ENCODE data around the gene ADGRF4.

The ADGRF4 gene

GRCh38 chr6:47671777-47672176, 26.6 kb upstream of the ADGRF4 start:
- no peak overlapping the region for H3K4me3 ChIP-seq (ENCODE audit: low read length)
- H3K27me3 ChIP-seq (ENCODE audit: control insufficient read depth, insufficient read depth, low read length) = no peaks in the 10 kb centered on the region
- no peak overlapping the region for H3K9ac ChIP-seq (ENCODE audit: low read length)
- H3K36me3 ChIP-seq (ENCODE audit: control insufficient read depth, insufficient read depth, low read length) = no peaks in the 10 kb centered on the region
- H3K9me3 ChIP-seq (ENCODE audit: control insufficient read depth, low read length) = no peaks in the 10 kb centered on the region
- peaks cover 5% of the 10 kb centered on the region for H3K4me1 ChIP-seq (ENCODE audit: control insufficient read depth, insufficient read depth, low read length)

GRCh38 chr6:47672816-47673215, 25.6 kb upstream of the ADGRF4 start:
- no peaks in the 10 kb centered on the region for H3K36me3 ChIP-seq (ENCODE audit: control insufficient read depth, insufficient read depth, low read length)
- H3K9me3 ChIP-seq (ENCODE audit: control insufficient read depth, low read length) = no peaks in the 10 kb centered on the region
- H3K27me3 ChIP-seq (ENCODE audit: control insufficient read depth, insufficient read depth, low read length) = no peaks in the 10 kb centered on the region
- no peak overlapping the region for H3K4me3 ChIP-seq (ENCODE audit: low read length)
- no peak overlapping the region for H3K9ac ChIP-seq (ENCODE audit: low read length)
- H3K4me1 ChIP-seq (ENCODE audit: control insufficient read depth, insufficient read depth, low read length) = peaks cover 5% of the 10 kb centered on the region

GRCh38 chr6:47674673-47675072, 23.7 kb upstream of the ADGRF4 start:
- Histone ChIP-seq H3K4me1 (ENCODE audit: control insufficient read depth, insufficient read depth, low read length) (peaks cover under 1% of the 10 kb centered on the region), H3K4me3 (ENCODE audit: low read length) (no peak overlapping the region), H3K27me3 (ENCODE audit: control insufficient read depth, insufficient read depth, low read length) (no peaks in the 10 kb centered on the region), H3K36me3 (ENCODE audit: control insufficient read depth, insufficient read depth, low read length) (no peaks in the 10 kb centered on the region), H3K9me3 (ENCODE audit: control insufficient read depth, low read length) (no peaks in the 10 kb centered on the region), H3K9ac (ENCODE audit: low read length) (no peak overlapping the region)

DNA sequence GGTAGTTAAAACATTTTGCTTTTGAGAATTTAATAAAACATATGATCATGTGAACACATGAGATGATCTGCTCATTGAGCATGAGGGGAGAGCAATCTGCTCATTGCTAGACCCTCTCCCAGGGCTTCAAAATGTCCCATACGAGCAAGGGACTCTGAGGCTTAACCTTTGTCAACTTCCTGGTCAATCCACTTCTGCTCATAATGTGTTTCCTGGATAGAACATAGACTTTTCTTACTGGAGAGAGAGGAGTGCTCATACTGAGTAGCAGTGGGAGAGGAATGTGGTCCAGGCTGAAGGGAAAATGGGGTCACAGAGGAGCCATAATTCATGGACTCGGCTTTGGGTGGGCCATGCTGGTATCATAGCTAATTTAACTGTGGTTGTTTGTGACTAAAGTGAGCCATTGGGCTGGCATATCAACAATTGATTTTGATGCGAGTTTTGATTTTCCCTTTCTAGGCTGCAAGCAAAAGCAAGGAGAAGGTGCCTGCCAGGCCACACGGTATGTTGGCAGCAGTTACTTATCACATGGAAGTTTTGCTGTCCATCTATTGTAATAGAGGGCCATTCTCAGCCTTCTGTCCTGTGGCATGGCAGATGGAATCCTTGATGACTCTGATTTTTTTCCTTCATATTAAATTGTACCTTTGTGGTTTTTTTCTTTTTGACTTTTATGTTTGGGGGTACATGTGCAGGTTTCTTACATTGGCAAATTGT, 20.8 kb upstream of the ADGRF4 start:
- H3K9ac ChIP-seq (ENCODE audit: low read length) = no peak overlapping the region
- H3K4me1 ChIP-seq (ENCODE audit: control insufficient read depth, insufficient read depth, low read length) = no peaks in the 10 kb centered on the region

GRCh38 chr6:47678739-47679138, 19.6 kb upstream of the ADGRF4 start:
- Histone ChIP-seq H3K9ac (ENCODE audit: low read length) (no peak overlapping the region), H3K9me3 (ENCODE audit: control insufficient read depth, low read length) (no peaks in the 10 kb centered on the region), H3K36me3 (ENCODE audit: control insufficient read depth, insufficient read depth, low read length) (no peaks in the 10 kb centered on the region), H3K4me3 (ENCODE audit: low read length) (no peak overlapping the region), H3K4me1 (ENCODE audit: control insufficient read depth, insufficient read depth, low read length) (no peaks in the 10 kb centered on the region), H3K27me3 (ENCODE audit: control insufficient read depth, insufficient read depth, low read length) (no peaks in the 10 kb centered on the region)

More for the DNA sequence above, 20.8 kb upstream of the ADGRF4 start:
- Histone ChIP-seq H3K27me3 (ENCODE audit: control insufficient read depth, insufficient read depth, low read length) (no peaks in the 10 kb centered on the region), H3K36me3 (ENCODE audit: control insufficient read depth, insufficient read depth, low read length) (no peaks in the 10 kb centered on the region), H3K4me3 (ENCODE audit: low read length) (no peak overlapping the region), H3K9me3 (ENCODE audit: control insufficient read depth, low read length) (no peaks in the 10 kb centered on the region)

DNA sequence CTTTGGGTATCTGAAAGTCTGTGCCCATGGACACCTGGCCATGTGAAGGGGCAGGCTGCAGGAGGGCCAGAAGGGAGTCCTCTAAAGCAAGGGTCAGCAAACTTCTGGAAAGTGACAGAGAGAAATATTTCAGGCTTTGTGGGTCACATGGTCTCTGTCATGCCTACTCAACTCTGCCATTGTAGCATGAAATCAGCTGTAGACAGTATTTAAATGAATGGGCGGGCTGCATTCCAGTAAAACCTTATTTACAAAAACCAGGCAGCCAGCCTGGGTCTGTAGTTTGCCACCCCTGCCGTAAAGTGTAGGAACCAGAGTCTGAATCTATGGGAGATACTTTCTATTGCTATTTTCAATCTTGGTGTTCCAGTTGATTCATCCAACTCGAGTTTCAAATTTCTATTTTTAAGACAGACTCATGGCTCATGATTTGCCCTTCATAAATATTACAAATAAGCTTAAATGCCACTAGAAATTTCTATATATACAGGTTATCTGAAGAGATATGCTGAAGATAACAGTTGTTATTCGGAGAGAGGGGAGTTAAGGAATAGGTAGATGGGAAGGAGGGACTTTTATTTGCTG, 19.0 kb upstream of the ADGRF4 start:
- Histone ChIP-seq H3K9me3 (ENCODE audit: control insufficient read depth, low read length) (no peaks in the 10 kb centered on the region), H3K4me1 (ENCODE audit: control insufficient read depth, insufficient read depth, low read length) (no peaks in the 10 kb centered on the region), H3K36me3 (ENCODE audit: control insufficient read depth, insufficient read depth, low read length) (no peaks in the 10 kb centered on the region), H3K27me3 (ENCODE audit: control insufficient read depth, insufficient read depth, low read length) (no peaks in the 10 kb centered on the region), H3K4me3 (ENCODE audit: low read length) (no peak overlapping the region), H3K9ac (ENCODE audit: low read length) (no peak overlapping the region)

DNA sequence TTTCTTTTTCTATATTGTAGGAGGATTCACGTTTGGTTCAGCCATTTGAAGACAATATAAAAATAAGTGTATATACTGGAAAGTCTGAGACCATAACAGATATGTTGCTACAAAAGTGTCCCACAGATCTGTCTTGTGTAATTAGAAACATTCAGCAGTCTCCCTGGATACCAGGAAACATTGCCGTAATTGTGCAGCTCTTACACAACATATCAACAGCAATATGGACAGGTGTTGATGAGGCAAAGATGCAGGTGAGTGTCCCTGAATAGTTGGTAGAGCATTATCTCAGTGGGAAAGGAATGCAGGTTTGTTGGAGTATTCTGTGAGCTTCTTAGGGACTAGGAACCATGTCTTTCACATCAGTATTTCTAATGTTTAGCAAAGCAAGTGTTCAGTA, 18.3 kb upstream of the ADGRF4 start:
- no peaks in the 10 kb centered on the region for H3K4me1 ChIP-seq (ENCODE audit: control insufficient read depth, insufficient read depth, low read length)
- H3K9me3 ChIP-seq (ENCODE audit: control insufficient read depth, low read length) = no peaks in the 10 kb centered on the region
- H3K27me3 ChIP-seq (ENCODE audit: control insufficient read depth, insufficient read depth, low read length) = no peaks in the 10 kb centered on the region
- H3K9ac ChIP-seq (ENCODE audit: low read length) = no peak overlapping the region
- H3K4me3 ChIP-seq (ENCODE audit: low read length) = no peak overlapping the region
- H3K36me3 ChIP-seq (ENCODE audit: control insufficient read depth, insufficient read depth, low read length) = no peaks in the 10 kb centered on the region

DNA sequence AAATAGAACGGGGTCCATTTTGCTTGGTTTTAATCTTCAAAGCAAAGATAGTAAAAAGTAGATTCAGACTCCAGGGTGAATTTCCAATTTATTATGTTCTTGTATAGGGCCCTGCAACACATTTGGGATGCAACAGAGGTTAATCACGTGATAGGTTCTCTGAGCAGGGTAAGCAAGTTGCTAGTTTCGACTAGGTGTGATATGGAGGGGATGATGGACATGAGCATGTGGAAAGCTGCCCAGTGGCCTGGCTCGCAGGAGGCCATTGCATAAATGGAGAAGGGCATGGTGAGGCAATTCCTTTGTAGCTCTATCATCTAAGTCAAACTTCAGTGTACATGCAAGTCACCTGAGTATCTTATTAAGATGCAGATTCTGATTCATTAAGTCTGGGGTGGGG, 17.7 kb upstream of the ADGRF4 start:
- Histone ChIP-seq H3K9me3 (ENCODE audit: control insufficient read depth, low read length) (no peaks in the 10 kb centered on the region), H3K4me1 (ENCODE audit: control insufficient read depth, insufficient read depth, low read length) (no peaks in the 10 kb centered on the region), H3K9ac (ENCODE audit: low read length) (no peak overlapping the region), H3K27me3 (ENCODE audit: control insufficient read depth, insufficient read depth, low read length) (no peaks in the 10 kb centered on the region), H3K4me3 (ENCODE audit: low read length) (no peak overlapping the region), H3K36me3 (ENCODE audit: control insufficient read depth, insufficient read depth, low read length) (no peaks in the 10 kb centered on the region)

DNA sequence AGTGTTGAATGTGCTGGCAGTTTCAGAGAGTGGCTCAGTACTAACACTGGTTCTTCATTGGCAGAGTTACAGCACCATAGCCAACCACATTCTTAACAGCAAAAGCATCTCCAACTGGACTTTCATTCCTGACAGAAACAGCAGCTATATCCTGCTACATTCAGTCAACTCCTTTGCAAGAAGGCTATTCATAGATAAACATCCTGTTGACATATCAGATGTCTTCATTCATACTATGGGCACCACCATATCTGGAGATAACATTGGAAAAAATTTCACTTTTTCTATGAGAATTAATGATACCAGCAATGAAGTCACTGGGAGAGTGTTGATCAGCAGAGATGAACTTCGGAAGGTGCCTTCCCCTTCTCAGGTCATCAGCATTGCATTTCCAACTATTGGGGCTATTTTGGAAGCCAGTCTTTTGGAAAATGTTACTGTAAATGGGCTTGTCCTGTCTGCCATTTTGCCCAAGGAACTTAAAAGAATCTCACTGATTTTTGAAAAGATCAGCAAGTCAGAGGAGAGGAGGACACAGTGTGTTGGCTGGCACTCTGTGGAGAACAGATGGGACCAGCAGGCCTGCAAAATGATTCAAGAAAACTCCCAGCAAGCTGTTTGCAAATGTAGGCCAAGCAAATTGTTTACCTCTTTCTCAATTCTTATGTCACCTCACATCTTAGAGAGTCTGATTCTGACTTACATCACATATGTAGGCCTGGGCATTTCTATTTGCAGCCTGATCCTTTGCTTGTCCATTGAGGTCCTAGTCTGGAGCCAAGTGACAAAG, 17.0 kb upstream of the ADGRF4 start:
- no peaks in the 10 kb centered on the region for H3K27me3 ChIP-seq (ENCODE audit: control insufficient read depth, insufficient read depth, low read length)
- no peak overlapping the region for H3K4me3 ChIP-seq (ENCODE audit: low read length)
- H3K9ac ChIP-seq (ENCODE audit: low read length) = no peak overlapping the region
- H3K36me3 ChIP-seq (ENCODE audit: control insufficient read depth, insufficient read depth, low read length) = no peaks in the 10 kb centered on the region
- no peaks in the 10 kb centered on the region for H3K9me3 ChIP-seq (ENCODE audit: control insufficient read depth, low read length)
- H3K4me1 ChIP-seq (ENCODE audit: control insufficient read depth, insufficient read depth, low read length) = no peaks in the 10 kb centered on the region

- no peaks in the 10 kb centered on the region for H3K27me3 ChIP-seq (ENCODE audit: control insufficient read depth, insufficient read depth, low read length)
- no peaks in the 10 kb centered on the region for H3K9me3 ChIP-seq (ENCODE audit: control insufficient read depth, low read length)
- no peaks in the 10 kb centered on the region for H3K4me1 ChIP-seq (ENCODE audit: control insufficient read depth, insufficient read depth, low read length)
- no peak overlapping the region for H3K9ac ChIP-seq (ENCODE audit: low read length)
- no peak overlapping the region for H3K4me3 ChIP-seq (ENCODE audit: low read length)
- no peaks in the 10 kb centered on the region for H3K36me3 ChIP-seq (ENCODE audit: control insufficient read depth, insufficient read depth, low read length)
These were observed 12.0 kb upstream of the ADGRF4 start for GRCh38 chr6:47686411-47686810.

DNA sequence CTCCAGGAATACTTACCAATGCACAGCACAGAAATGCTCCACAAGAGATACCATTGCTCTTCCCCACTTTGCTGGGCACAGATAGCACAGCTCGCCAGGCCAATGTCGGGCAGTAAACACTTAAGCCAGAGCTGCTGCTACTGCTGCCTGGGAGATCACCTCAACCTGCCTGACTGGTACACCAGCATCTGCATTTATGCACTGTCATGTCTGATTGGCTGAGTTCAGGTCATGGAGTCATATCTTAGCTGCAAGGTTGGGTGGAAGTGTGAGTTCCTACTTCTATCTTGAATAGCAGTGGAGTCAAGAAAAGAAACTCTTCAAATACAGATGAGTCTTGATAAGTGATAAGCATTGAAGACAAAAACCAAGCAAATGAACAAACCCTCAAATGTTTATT, 10.9 kb upstream of the ADGRF4 start:
- H3K36me3 ChIP-seq (ENCODE audit: control insufficient read depth, insufficient read depth, low read length) = no peaks in the 10 kb centered on the region
- no peaks in the 10 kb centered on the region for H3K9me3 ChIP-seq (ENCODE audit: control insufficient read depth, low read length)
- no peaks in the 10 kb centered on the region for H3K27me3 ChIP-seq (ENCODE audit: control insufficient read depth, insufficient read depth, low read length)

DNA sequence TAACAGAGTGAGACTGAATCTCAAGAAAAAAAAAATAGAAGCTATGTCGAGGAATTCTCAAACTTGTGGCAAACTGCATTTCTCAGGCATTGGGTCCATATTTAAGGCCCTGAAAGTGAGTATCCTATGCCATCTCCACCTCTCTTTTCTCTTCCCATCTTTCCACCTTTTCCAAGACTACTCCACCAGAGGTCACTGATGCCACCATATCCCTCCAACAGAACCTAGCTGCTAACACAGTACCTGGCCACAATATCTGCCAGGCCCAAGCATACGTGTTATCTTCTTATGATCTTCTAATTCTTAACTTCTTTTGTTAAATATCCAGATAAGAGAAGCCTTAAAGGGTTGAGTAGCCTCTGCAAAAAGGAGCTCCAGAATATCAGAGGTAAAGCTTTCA, 8.2 kb upstream of the ADGRF4 start:
- Histone ChIP-seq H3K4me1 (ENCODE audit: control insufficient read depth, insufficient read depth, low read length) (no peaks in the 10 kb centered on the region), H3K27me3 (ENCODE audit: control insufficient read depth, insufficient read depth, low read length) (no peaks in the 10 kb centered on the region)

More for the DNA sequence above, 10.9 kb upstream of the ADGRF4 start:
- H3K4me1 ChIP-seq (ENCODE audit: control insufficient read depth, insufficient read depth, low read length) = no peaks in the 10 kb centered on the region
- no peak overlapping the region for H3K9ac ChIP-seq (ENCODE audit: low read length)
- no peak overlapping the region for H3K4me3 ChIP-seq (ENCODE audit: low read length)

More for the DNA sequence above, 8.2 kb upstream of the ADGRF4 start:
- Histone ChIP-seq H3K9ac (ENCODE audit: low read length) (no peak overlapping the region), H3K36me3 (ENCODE audit: control insufficient read depth, insufficient read depth, low read length) (no peaks in the 10 kb centered on the region), H3K9me3 (ENCODE audit: control insufficient read depth, low read length) (no peaks in the 10 kb centered on the region), H3K4me3 (ENCODE audit: low read length) (no peak overlapping the region)

Data from mucosa of stomach (tissue), 1 donor.